ENCODE measurements around the gene SLC38A7.
A peak's percentile ranks its signal among the peaks of the same experiment; 100 is the strongest.
"Not testable (repeated sequence)": the region's sequence is repeated elsewhere in the genome, so short reads cannot be mapped to it uniquely, and the experiment has no call there.

The SLC38A7 gene

GRCh38 chr16:58661199-58661830 lies 23.3 kb downstream of the SLC38A7 start:
- TF ChIP-seq, protein P1, sequence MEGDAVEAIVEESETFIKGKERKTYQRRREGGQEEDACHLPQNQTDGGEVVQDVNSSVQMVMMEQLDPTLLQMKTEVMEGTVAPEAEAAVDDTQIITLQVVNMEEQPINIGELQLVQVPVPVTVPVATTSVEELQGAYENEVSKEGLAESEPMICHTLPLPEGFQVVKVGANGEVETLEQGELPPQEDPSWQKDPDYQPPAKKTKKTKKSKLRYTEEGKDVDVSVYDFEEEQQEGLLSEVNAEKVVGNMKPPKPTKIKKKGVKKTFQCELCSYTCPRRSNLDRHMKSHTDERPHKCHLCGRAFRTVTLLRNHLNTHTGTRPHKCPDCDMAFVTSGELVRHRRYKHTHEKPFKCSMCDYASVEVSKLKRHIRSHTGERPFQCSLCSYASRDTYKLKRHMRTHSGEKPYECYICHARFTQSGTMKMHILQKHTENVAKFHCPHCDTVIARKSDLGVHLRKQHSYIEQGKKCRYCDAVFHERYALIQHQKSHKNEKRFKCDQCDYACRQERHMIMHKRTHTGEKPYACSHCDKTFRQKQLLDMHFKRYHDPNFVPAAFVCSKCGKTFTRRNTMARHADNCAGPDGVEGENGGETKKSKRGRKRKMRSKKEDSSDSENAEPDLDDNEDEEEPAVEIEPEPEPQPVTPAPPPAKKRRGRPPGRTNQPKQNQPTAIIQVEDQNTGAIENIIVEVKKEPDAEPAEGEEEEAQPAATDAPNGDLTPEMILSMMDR (IDR thresholded peaks at IDR 0.05; ENCODE audit: low read depth, low read length), result peak; percentile 79
- peak; percentile 86 for DNase-seq (ENCODE audit: low read depth, low spot score)
- no peak overlapping the region for H3K4me3 ChIP-seq (ENCODE audit: low read depth, low read length)

DNA sequence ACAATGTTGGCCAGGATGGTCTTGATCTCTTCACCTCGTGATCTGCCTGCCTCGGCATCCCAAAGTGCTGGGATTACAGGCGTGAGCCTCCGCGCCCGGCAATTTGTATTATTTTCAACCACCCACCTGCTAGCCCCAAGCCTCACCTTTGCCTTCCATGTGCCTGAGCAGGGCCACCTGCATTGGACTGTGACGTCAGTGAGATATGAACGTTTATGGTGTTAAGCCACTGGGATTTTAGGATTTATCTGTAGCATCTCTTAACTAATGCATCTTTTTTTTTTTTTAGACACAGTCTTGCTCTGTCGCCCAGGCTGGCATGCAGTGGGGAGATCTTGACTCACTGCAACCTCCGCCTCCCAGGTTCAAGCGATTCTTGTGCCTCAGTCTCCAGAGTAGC lies 24.7 kb downstream of the SLC38A7 start:
- in situ Hi-C loops (cut with HindIII; ENCODE audit: low sequenced_read_pairs), result not testable (repeated sequence)

More at GRCh38 chr16:58661199-58661830, 23.3 kb downstream of the SLC38A7 start:
- in situ Hi-C loops (cut with HindIII; ENCODE audit: low sequenced_read_pairs), result no loop called here

GRCh38 chr16:58658796-58659211 lies 25.8 kb downstream of the SLC38A7 start:
- TF ChIP-seq, protein P1 (IDR thresholded peaks at IDR 0.05; ENCODE audit: low read depth, low read length), result no peak
- no peak overlapping the region for H3K4me3 ChIP-seq (ENCODE audit: low read depth, low read length)
- no peak for DNase-seq (ENCODE audit: low read depth, low spot score)
- in situ Hi-C loops (cut with HindIII; ENCODE audit: low sequenced_read_pairs), result no loop called here

More for the DNA sequence above, 24.7 kb downstream of the SLC38A7 start:
- H3K4me3 ChIP-seq (ENCODE audit: low read depth, low read length); DNase-seq (ENCODE audit: low read depth, low spot score): not testable (repeated sequence)

- in situ Hi-C loops (cut with HindIII; ENCODE audit: low sequenced_read_pairs), result no loop called here
- TF ChIP-seq, protein P1 (IDR thresholded peaks at IDR 0.05; ENCODE audit: low read depth, low read length), result no peak
- DNase-seq (ENCODE audit: low read depth, low spot score), result no peak
- H3K4me3 ChIP-seq (ENCODE audit: low read depth, low read length), result no peak overlapping the region
Observed at GRCh38 chr16:58656899-58657298, 27.7 kb downstream of the SLC38A7 start.

DNA sequence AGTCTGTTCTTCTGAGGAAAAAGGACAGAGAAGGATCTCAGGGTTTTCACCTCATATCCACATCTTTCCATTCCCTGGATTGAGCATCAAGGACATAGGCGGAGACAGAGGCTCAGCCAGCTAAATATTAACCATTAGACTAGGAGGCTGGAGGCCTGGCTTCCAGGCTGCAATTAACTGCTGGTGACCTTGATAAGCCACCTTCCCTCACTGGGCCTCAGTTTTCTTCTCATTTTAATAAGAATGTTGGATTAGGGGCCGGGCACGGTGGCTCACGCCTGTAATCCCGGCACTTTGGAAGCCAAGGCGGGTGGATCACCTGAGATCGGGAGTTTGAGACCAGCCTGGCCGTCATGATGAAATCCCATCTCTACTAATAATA lies 29.4 kb downstream of the SLC38A7 start:
- no peak overlapping the region for H3K4me3 ChIP-seq (ENCODE audit: low read depth, low read length)
- in situ Hi-C loops (cut with HindIII; ENCODE audit: low sequenced_read_pairs), result no loop called here
- TF ChIP-seq, protein P1 (IDR thresholded peaks at IDR 0.05; ENCODE audit: low read depth, low read length), result no peak
- DNase-seq (ENCODE audit: low read depth, low spot score), result no peak

- DNase-seq (ENCODE audit: low read depth, low spot score), result no peak
- H3K4me3 ChIP-seq (ENCODE audit: low read depth, low read length), result no peak overlapping the region
- in situ Hi-C loops (cut with HindIII; ENCODE audit: low sequenced_read_pairs), result no loop called here
- TF ChIP-seq, protein P1 (IDR thresholded peaks at IDR 0.05; ENCODE audit: low read depth, low read length), result no peak
Observed at GRCh38 chr16:58654560-58655214, 29.9 kb downstream of the SLC38A7 start.

DNA sequence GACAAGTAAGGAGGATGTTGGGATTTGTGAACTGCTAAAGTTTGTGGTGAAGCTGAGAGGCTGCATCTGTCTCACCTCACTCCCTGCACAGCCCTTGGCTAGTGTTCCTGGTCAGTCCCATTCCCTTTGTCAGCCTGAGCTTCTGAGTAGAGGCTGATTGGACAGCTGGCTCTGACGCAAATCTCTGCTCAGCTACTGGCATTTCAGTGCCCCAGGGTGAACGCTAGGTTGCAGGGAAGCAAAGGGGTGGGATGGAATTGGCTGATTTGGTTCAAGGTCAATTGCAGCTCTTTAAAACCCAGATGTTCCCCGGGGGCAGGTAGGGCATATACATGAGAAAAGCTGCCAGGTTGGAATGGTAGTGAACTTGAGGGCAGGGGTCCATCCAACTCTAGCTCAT lies 31.8 kb downstream of the SLC38A7 start:
- in situ Hi-C loops (cut with HindIII; ENCODE audit: low sequenced_read_pairs), result no loop called here
- DNase-seq (ENCODE audit: low read depth, low spot score), result no peak
- H3K4me3 ChIP-seq (ENCODE audit: low read depth, low read length), result no peak overlapping the region
- TF ChIP-seq, protein P1 (IDR thresholded peaks at IDR 0.05; ENCODE audit: low read depth, low read length), result no peak
